Kidney (tissue), 14 donors: ENCODE data around the gene DSTN. TPM values are rescaled to one million over a fixed set of nuclear protein-coding genes. Genes with fewer than 3 reads are reported as not detected.
A peak's percentile ranks its signal among the peaks of the same experiment; 100 is the strongest.

ENCODE experiments used
- DNase-seq, 5 donors: peaks; one replicate each; pipeline ENCODE4 v3.0.0-alpha.2; 2013 to 2020
- FAIRE-seq: peaks from 2 replicates; lab custom pipeline; 2012; peaks lifted over from hg19 to GRCh38; lab: Jason Lieb, UNC
- H3K27ac ChIP-seq, 2 donors: one replicate each; pipeline ENCODE4 v1.7.0; 2013; ENCODE audit warnings: low read depth in 2 of 2, low read length in 2 of 2, inconsistent platforms in 1 of 2
- H3K27me3 ChIP-seq: one replicate; pipeline ENCODE4 v1.7.1; 2013; ENCODE audit warnings: low read length, inconsistent platforms; ENCODE audit not compliant: control insufficient read depth, insufficient read depth
- H3K36me3 ChIP-seq, 3 donors: one replicate each; pipeline versions ENCODE4 v1.7.0 to v1.7.1; 2013; ENCODE audit warnings: low read length in 3 of 3, control low read depth in 1 of 3, inconsistent platforms in 1 of 3; ENCODE audit not compliant: insufficient read depth in 3 of 3, control insufficient read depth in 2 of 3
- H3K4me1 ChIP-seq, 3 donors: one replicate each; pipeline versions ENCODE4 v1.7.0 to v1.7.1; 2013; ENCODE audit warnings: low read length in 3 of 3, inconsistent platforms in 1 of 3, low read depth in 1 of 3; ENCODE audit not compliant: control insufficient read depth in 2 of 3, insufficient read depth in 2 of 3
- H3K4me3 ChIP-seq, 3 donors: one replicate each; pipeline versions ENCODE4 v1.7.0 to v1.8.1; 2013; ENCODE audit warnings: low read length in 3 of 3, control low read depth in 1 of 3, inconsistent platforms in 1 of 3
- H3K9ac ChIP-seq, 3 donors: one replicate each; pipeline versions ENCODE4 v1.7.0 to v1.7.1; 2013; ENCODE audit warnings: low read length in 3 of 3, control low read depth in 1 of 3, inconsistent platforms in 1 of 3
- H3K9me3 ChIP-seq, 3 donors: one replicate each; pipeline versions ENCODE4 v1.7.0 to v1.7.1; 2013; ENCODE audit warnings: low read length in 3 of 3, control low read depth in 1 of 3, inconsistent platforms in 1 of 3; ENCODE audit not compliant: control insufficient read depth in 2 of 3, insufficient read depth in 1 of 3
- intact Hi-C: fragments of 100-400 bp; cut with DNase I; formaldehyde crosslinking; loops from one replicate; pipeline ENCODE4 v1.11.1; 2022
- polyA plus RNA-seq: library from polyadenylated mRNA; stranded (reverse); fragments of 350-450 nt; fragmentation: Illumina TruSeq; extraction: RNeasy Lipid Tissue Mini Kit (QIAGEN cat#74804); gene quantifications from one replicate; pipeline ENCODE4 v1.2.3, GENCODE V29; 2014; ENCODE audit warnings: low read depth, low replicate concordance; ENCODE audit not compliant: insufficient read depth
- total RNA-seq: library from RNA; stranded (reverse); fragmentation: NEBNext Ultra II Directional; extraction: Animal tissue kit (Norgen Biotek cat#: 25700); gene quantifications from one replicate; pipeline ENCODE4 v1.2.1, GENCODE V29; 2021
- TF ChIP-seq, protein P1 (sequence below): IDR thresholded peaks from 3 replicates; pipeline ENCODE4 v1.5.1; 2012; ENCODE audit warnings: mild to moderate bottlenecking, moderate library complexity, borderline replicate concordance; ENCODE audit not compliant: insufficient read depth; ENCODE audit errors: extremely low read depth
- donor health status: control.
- donor health status: control.
- donor health status: control.
- donor health status: control.
- donor health status: control.
- donor health status: DM: yes; HTN: yes; CAD: no.
- donor health status: Normal renal cell carcinoma (clear cell type).

Gene DSTN
- total and polyA plus RNA-seq, 2 donors from 2014 or later = 409 to 525 TPM

DNA sequence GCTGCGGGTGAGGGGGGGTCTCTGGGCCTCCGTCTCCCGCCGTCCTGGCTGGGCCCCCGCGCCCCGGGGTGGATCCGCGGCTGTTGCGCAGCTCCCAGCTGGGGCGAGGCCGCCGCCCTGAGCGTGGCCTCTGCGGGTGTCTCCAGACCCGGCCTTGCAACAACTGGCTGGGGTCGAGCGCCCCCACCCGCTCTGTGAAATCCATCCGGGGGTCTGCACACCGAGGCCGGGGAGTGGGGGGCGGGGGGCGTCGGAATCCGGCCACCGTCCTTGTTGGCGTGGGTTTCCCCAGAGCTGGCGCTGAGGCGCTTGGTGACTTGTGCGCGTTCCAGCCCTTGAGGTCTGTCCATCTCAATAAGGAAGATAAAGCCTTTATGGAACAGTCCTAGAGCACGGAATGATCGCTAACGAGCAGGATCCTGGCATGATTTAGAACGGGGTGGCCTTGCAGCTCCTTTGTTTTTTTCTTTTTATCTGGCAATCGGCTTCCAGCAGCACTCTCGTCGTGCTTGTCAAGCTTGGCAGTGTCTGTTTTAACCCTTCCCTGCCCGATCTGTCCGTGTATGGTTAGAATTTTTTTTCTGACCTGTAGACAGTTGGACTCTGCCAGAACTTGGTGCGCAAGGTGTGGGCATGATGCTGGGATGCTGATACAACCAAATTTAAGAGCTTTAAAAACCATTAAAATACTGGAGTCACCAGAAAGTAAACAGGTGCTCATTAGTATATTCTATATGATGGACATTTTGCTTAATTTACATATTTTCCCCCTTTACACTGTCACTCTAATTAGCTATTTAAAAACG is 675 bp downstream of the DSTN start:
- peak overlapping the region; percentile 66 to 86 (median 66) for H3K9ac ChIP-seq
- intact Hi-C loops = no loop called here
- H3K27ac ChIP-seq = peak overlapping the region; percentile 97 to 99
- FAIRE-seq = no peak
- peak overlapping the region; percentile 69 to 82 (median 81) for H3K4me3 ChIP-seq
- H3K36me3 ChIP-seq = no peaks in the 10 kb centered on the region
- H3K4me1 ChIP-seq = peaks cover 3 to 18% (median 8%) of the 10 kb centered on the region in 3 donors
- H3K9me3 ChIP-seq = no peaks in the 10 kb centered on the region
- TF ChIP-seq, protein P1, sequence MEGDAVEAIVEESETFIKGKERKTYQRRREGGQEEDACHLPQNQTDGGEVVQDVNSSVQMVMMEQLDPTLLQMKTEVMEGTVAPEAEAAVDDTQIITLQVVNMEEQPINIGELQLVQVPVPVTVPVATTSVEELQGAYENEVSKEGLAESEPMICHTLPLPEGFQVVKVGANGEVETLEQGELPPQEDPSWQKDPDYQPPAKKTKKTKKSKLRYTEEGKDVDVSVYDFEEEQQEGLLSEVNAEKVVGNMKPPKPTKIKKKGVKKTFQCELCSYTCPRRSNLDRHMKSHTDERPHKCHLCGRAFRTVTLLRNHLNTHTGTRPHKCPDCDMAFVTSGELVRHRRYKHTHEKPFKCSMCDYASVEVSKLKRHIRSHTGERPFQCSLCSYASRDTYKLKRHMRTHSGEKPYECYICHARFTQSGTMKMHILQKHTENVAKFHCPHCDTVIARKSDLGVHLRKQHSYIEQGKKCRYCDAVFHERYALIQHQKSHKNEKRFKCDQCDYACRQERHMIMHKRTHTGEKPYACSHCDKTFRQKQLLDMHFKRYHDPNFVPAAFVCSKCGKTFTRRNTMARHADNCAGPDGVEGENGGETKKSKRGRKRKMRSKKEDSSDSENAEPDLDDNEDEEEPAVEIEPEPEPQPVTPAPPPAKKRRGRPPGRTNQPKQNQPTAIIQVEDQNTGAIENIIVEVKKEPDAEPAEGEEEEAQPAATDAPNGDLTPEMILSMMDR = no peak
- no peaks in the 10 kb centered on the region for H3K27me3 ChIP-seq
- DNase-seq = peak in 4 of 5 donors; percentile 77 to 88 (median 83)

DNA sequence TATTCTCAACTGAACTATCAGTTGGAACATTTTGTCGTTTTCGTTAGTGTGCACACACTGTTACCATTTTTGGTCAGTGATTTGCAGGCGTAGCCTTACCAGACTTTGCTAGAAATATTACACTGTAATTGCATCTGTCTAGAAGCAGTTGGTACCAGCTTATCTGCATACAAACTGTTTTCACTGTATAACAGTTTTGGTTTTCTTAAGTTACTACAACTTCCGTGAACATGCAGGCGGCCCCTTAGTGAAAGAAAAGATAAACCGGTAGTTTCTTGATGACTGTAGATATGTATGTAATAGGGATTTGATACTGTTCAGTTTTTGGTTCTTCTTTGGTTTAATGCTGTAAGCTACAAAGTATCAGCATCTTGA is 1.3 kb downstream of the DSTN start:
- no peaks in the 10 kb centered on the region for H3K36me3 ChIP-seq
- peak overlapping the region; percentile 97 to 99 for H3K27ac ChIP-seq
- H3K9me3 ChIP-seq = no peaks in the 10 kb centered on the region
- no peaks in the 10 kb centered on the region for H3K27me3 ChIP-seq
- peak overlapping the region; percentile 27 to 86 (median 66) for H3K9ac ChIP-seq
- TF ChIP-seq, protein P1 = no peak
- peak overlapping the region; percentile 69 to 82 (median 81) for H3K4me3 ChIP-seq
- DNase-seq = peak in 1 of 5 donors; percentile 13
- intact Hi-C loops = no loop called here
- H3K4me1 ChIP-seq = peaks cover 3 to 18% (median 8%) of the 10 kb centered on the region in 3 donors
- no peak for FAIRE-seq

DNA sequence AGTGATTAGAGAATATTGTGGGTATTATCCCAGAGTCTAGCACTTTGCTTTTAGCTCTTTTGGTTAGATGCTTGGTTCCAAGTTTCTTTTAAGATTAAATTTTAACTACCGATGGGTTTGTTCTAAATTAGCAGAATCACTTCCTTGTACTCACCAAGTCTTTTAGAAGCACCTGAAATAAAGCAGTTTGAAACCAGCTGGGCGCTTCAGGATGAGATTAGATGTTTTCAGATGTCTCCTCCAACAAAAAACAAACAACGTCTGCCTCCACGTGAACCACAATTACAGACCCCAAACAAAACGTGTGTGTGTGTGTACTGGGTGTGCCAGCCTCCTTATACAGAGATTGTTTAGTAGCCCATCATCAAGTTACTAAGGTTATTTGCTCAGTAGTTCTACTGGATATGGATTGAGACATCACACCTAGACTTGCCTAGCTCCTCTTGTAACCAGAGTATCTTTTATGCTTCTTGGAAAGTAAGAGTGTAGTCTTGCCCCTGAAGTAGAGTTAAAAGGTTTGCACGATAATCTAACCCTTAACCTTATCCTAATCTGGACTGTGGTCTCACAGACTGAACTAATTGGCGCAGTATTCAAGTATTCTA is 2.3 kb downstream of the DSTN start:
- intact Hi-C loops = no loop called here
- peak overlapping the region in 2 of 3 donors; percentile 69 to 82 for H3K4me3 ChIP-seq

More for the DNA sequence above, 2.3 kb downstream of the DSTN start:
- TF ChIP-seq, protein P1 = no peak
- H3K36me3 ChIP-seq = no peaks in the 10 kb centered on the region
- DNase-seq (no peak), FAIRE-seq (no peak)
- H3K9ac ChIP-seq = peak overlapping the region in 1 of 3 donors; percentile 42
- H3K27me3 ChIP-seq = no peaks in the 10 kb centered on the region
- peak overlapping the region; percentile 12 to 29 for H3K27ac ChIP-seq
- peaks cover 3 to 18% (median 8%) of the 10 kb centered on the region in 3 donors for H3K4me1 ChIP-seq
- H3K9me3 ChIP-seq = no peaks in the 10 kb centered on the region
